Islet of Langerhans (tissue), 1 donor: ENCODE results near the gene LAMA2.
"Not testable (repeated sequence)": the region's sequence is repeated elsewhere in the genome, so short reads cannot be mapped to it uniquely, and the experiment has no call there.

ENCODE experiments used
- FAIRE-seq: peaks from one replicate; lab custom pipeline; 2011; peaks lifted over from hg19 to GRCh38; lab: Jason Lieb, UNC

LAMA2 gene

DNA sequence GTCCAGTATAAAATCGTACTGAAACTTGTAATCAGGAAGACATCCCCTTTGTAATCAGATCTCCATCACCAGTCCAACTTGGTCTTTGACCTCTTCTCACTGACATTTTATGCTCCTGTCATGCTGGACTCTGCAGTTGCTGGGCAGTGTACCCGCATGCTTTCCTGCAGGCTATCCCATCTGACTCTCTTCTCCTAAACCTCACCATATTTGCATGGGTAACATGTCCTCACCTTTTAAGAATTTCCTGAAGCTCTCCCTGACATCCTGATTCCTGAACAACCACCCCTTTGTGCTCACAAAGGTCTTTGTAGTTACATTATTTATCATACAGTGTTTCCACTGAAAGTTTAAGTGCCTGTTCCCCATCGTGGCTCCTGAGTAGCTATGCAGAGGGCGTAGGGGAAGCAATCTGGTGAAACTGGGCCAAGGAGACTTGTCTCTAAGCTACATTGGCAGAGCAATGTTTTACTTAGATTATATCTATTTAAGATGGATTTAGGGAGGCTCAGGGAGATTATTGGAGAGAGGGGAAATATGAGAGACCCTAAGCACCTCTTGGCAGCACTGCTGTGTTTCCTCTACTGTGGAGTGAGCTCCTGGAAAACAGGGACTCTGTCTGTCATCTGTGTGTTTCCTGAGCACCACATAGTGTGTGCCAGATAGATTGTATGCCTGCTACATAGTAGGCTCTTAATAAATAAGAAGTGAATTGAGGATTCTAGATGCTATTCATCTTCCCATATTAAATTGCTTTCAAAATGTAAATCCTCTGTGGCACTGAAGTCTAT is 124.0 kb downstream of the LAMA2 start:
- no peak for FAIRE-seq

DNA sequence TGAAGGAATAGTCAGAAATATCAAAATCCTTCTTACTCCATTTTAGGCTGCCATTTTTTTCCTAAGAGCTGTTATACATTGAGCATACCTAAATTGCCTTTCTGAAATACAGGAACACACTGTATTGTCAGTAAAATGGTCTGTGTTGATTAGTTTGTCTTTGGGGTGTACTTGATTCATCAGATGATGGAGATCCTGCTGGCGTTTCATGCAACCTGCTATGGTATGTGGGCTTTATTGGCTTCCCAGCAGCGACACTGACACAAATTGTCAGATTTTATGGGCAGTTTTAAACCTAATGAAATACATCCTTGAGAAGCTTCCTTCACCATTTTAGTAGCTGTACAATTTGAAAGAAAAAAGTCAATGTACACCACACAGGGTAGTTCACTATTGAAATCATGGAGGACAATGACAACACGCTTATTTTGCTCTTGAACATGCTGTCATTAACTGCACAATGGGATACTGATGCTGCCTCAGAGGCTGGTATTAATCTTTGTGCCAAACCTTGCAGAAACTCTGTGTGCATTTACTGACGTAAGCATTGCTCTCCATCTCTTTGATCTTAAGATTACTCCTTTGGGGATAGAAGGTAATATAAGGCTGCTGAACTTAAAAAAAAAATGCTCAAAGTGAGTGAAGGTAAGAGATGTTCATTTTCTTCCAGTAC is 124.9 kb downstream of the LAMA2 start:
- FAIRE-seq: no peak

GRCh38 chr6:129008591-129008990 is 125.7 kb downstream of the LAMA2 start:
- FAIRE-seq: no peak

- no peak for FAIRE-seq
These were observed 126.9 kb downstream of the LAMA2 start for GRCh38 chr6:129009851-129010250.

DNA sequence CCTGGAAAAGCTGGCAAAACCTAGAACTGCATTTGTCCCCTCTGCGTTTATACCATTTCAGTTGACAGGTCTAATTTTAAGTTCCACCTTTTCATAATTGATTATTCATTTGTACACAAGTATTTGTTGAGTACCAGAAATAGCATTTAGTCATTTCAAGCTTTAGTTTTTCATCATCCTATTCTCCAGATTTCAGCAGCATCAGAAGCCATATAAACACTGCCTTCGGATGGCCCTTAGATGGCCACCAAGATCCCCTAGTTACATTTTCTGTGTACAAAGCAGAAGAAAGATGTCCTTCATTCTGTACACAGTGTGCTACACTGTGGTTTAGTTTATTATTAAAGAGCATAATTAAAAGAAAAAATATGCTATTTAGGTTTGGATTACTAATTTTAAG is 131.4 kb downstream of the LAMA2 start:
- FAIRE-seq: no peak

DNA sequence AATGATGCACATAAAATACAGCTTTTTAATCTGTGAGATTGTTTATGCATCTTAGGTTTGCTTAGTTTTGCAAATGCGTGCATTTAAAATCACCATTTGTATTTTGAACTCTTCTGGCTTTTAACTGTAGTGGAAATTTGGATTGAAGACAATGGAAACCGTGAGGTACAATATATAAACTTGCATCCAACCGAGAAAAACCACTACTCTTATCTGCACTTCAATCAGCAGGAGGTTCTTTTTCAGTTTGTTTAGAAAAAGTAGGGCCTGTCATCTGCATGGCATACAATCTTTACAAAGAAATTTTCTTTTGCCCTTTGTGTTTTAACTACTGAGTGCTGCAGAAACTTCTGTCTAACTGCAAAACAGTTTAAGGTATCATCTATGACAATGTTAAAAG is 132.8 kb downstream of the LAMA2 start:
- FAIRE-seq: no peak

DNA sequence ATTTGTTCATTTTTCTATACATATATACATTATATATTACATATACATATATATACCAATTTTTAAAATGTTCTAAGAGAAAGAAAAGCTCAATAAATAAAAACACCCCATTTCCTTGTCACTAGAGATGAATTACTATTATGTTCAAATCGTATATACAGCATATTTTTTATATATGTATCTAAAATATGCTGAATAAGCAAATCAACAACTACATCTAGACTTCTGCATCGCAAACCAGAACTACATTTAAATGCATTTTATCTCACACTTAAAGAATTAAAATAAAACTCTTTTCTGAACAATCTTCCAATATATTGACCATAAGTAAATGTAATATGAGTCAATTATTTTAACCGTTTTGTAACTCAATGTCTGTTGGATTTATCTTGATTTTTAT is 133.9 kb downstream of the LAMA2 start:
- FAIRE-seq: no peak

GRCh38 chr6:129022011-129022553 is 139.1 kb downstream of the LAMA2 start:
- no peak for FAIRE-seq

GRCh38 chr6:129026601-129027000 is 143.7 kb downstream of the LAMA2 start:
- FAIRE-seq: no peak

- FAIRE-seq: no peak
These were observed 146.8 kb downstream of the LAMA2 start for GRCh38 chr6:129029778-129030177.

DNA sequence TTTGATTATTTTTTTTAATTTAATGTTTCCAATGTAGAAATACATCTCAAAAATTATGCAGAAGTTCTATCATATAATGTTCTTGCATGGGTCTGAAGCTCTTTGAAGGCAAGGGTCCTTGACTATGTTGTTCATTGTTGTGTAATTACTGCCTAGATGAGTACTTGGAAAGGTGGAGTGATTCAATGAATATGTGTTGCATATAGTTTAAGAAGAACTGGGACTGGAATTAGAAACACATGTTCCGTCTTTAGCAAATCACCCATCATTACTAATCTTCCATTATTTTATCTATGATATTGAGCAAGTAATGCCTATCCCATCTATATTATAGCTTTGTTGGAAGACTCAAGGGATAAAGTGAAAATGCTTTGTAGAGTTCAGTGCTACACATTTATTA is 147.3 kb downstream of the LAMA2 start:
- FAIRE-seq: no peak

GRCh38 chr6:129031051-129031599 is 148.2 kb downstream of the LAMA2 start:
- FAIRE-seq: no peak

DNA sequence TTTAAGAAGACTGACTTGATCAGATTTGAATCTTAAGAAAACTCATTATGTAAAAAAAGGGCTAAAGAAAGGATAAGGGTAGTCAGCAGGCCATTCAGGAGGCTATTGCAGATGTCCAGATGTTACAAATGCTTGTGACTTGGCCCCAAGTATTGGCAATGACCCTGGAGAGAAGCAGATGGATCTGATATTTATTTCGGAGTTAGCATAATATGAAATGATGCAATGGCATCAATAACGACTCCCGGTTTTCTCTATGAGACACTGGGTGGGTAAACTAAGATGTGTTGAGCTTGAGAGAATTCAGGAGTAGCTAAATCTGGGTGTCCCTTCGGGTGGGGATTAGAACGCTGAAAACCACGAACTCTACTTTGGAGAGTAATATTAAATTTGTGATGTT is 149.7 kb downstream of the LAMA2 start:
- no peak for FAIRE-seq

- FAIRE-seq: no peak
These were observed 150.2 kb downstream of the LAMA2 start for GRCh38 chr6:129033180-129033579.

DNA sequence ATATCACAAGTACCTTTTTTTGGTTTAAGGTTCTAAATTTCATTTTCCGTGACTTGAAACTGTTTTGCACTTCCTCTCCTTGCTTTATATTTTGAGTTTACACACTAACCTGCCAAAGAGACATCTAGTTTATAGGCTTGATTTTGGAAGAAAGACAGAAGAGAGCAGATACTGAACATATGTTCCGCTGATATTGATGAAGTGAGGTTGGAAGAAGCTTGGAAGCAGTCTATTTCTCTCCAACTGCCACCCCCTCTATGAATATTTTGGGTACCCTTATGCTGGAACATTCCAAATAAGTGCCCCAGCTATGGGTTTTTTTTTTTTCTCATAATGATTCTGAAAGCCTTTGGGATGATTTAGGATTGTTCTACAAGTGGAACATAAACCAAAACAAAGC is 150.6 kb downstream of the LAMA2 start:
- FAIRE-seq: no peak

DNA sequence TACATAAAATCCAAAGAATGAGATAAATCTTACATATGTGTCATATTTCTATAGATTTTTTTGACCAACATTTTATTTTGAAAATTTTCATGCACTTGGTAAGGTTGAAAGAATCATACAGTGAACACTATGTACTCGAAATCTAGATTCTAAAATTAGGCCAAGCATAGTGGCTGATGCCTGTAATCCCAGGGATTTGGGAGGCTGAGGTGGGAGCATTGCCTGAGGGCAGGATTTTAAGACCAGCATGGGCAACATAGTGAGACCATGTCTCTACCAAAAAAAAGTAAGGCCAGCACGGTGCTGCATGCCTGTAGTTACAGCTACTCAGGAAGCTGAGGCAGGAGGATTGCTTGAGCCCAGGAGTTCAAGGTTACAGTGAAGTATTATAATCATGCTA is 158.6 kb downstream of the LAMA2 start:
- FAIRE-seq: no peak

DNA sequence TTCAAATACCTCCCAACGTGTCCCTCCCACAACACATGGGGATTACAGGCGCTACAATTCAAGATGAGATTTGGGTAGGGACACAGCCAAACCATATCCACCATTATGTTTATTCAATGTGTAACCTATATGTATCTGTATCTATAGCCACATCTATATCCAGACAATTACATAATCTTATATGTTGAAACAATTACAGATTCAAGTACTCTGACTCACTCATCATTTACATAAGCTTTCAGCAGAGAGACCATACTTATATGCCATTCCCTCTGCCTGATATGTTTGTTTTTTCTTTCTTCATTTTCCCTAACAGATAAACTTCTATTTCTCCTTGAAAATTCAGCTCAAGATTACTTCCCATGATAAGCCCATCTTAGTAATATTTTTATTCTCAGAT is 163.6 kb downstream of the LAMA2 start:
- no peak for FAIRE-seq

DNA sequence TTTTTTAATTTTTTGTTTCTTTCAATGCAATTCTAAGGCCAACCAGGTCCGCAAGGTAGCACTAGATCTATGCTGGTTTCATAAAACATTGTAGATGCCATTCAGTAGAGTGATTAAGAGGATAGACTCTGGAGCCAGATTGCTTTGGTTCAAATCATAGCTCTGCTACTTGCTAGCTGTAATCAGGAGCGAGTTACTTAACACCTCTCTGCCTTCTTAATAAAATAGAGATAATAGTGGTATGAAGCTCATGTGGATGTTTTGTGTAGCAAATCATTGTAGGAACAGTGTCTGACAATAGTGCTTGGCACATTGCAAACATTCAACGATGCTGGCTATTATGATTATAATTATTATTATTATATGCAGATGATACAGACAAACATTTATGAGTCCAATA is 164.9 kb downstream of the LAMA2 start:
- FAIRE-seq: no peak

- FAIRE-seq: no peak
These were observed 167.1 kb downstream of the LAMA2 start for GRCh38 chr6:129050086-129050485.

DNA sequence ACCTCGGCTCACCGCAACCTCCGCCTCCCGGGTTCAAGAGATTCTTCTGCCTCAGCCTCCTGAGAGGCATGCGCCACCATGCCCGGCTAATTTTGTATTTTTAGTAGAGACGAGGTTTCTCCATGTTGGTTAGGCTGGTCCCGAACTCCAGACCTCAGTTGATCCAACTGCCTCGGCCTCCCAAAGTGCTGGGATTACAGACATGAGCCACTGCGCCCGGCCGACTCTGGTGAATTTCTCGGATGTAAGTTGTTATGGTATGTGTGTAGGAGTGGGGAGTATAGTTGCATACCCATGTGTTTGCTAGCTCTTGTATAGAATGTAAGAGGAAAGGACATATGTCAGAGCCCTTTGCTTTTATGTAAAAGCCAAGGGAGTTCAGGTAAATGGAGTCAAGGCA is 170.2 kb downstream of the LAMA2 start:
- FAIRE-seq: not testable (repeated sequence)

GRCh38 chr6:129055796-129056195 is 172.9 kb downstream of the LAMA2 start:
- FAIRE-seq: no peak

- FAIRE-seq: no peak
These were observed 176.7 kb downstream of the LAMA2 start for GRCh38 chr6:129059650-129060049.

DNA sequence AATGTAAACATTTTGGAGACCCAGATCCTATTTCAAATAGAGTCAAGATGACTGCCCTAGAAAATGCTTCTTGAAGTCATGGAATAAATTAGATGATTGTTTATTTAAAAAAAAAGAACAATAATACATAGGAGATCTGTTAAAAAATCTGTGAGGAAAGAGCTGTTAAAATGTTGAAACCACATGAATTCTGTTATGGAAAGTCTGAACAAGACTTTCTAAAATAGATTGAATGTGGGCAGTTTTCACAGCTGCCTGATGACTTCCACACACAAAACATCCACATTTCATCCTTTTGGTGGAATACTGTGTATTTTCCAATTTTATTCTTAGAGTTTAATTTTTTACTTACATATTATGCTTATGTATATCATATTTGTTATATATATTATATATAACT is 186.1 kb downstream of the LAMA2 start:
- no peak for FAIRE-seq
